ENCODE measurements around the gene TBATA.

DNA sequence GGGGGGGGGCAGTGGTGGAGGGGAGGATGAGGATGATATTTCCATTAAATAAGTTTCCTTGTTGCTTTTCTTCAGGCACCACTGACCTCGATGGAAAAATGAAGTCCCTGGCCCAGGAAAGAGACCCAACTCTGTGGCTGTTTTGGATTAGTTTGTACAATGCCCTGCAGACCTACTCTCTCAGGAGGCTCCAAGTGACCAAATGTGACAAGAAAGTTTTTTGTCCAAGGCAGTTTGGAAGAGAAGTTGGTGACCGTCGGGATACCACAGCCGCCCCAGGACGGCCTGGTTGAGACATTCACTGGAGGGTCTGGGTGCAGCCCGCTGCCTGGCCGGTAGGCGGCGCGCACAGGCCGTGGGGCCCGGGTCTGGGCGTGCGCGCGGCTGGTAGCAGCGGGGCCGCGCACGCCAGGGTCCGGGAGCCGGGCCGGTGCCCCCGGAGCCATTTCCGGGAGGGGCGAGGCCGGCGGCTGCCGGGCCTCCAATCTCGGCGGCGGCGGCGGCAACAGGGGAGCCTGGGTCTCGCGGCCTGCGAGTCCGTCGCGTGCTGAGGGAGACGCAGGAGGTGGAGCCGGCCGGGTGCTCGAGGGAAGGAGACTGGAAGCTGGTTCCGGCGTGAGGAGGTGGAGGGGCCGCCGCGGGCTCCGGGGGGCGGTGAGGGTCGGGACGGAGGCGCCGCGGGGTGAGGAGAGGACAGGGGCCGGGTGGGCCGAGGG is 30.5 kb upstream of the TBATA start, which contains the start of gene SGPL1:
- peak; percentile 83 to 96 (median 91) for TF ChIP-seq CTCF (optimal IDR thresholded peaks at IDR 0.05 in 1 of 3, IDR thresholded peaks at IDR 0.05 in 1 of 3, conservative IDR thresholded peaks at IDR 0.05 in 1 of 3; ENCODE audit: extremely low read depth in 1 of 3, insufficient read depth in 2 of 3, low read length in 3 of 3)
- TF ChIP-seq EZH2 (IDR thresholded peaks at IDR 0.05; ENCODE audit: low read length), result no peak
